Muscle layer of colon (tissue), 2 donors: ENCODE measurements around the gene GBE1.

Source experiments
- H3K27ac ChIP-seq: one replicate; pipeline ENCODE4 v1.7.0; 2013; ENCODE audit warnings: low read depth, mild to moderate bottlenecking, low read length, moderate library complexity
- H3K27me3 ChIP-seq, 2 donors: one replicate each; pipeline ENCODE4 v1.7.0; 2013; ENCODE audit warnings: low read length in 2 of 2, mild to moderate bottlenecking in 2 of 2; ENCODE audit not compliant: insufficient read depth in 2 of 2, control insufficient read depth in 1 of 2
- H3K36me3 ChIP-seq: one replicate; pipeline ENCODE4 v1.7.0; 2013; ENCODE audit warnings: mild to moderate bottlenecking, low read length; ENCODE audit not compliant: insufficient read depth
- H3K4me1 ChIP-seq: one replicate; pipeline ENCODE4 v1.7.0; 2013; ENCODE audit warnings: mild to moderate bottlenecking, low read length; ENCODE audit not compliant: insufficient read depth
- H3K4me3 ChIP-seq, 2 donors: one replicate each; pipeline ENCODE4 v1.7.0; 2013; ENCODE audit warnings: low read length in 2 of 2, low read depth in 1 of 2, mild to moderate bottlenecking in 1 of 2, moderate library complexity in 1 of 2
- H3K9ac ChIP-seq: one replicate; pipeline ENCODE4 v1.7.0; 2013; ENCODE audit warnings: low read length
- H3K9me3 ChIP-seq: one replicate; pipeline ENCODE4 v1.7.0; 2013; ENCODE audit warnings: mild to moderate bottlenecking, low read length
- donor health status: abdominal sarcoma.
- donor health status: Adenocarcinoma of cecum.

Gene GBE1

GRCh38 chr3:81462921-81463320 is 298.5 kb downstream of the GBE1 start:
- Histone ChIP-seq H3K36me3 (no peaks in the 10 kb centered on the region), H3K9me3 (no peaks in the 10 kb centered on the region), H3K4me3 (no peak overlapping the region), H3K27me3 (no peaks in the 10 kb centered on the region), H3K27ac (no peak overlapping the region), H3K4me1 (no peaks in the 10 kb centered on the region), H3K9ac (no peak overlapping the region)

GRCh38 chr3:81459733-81460132 is 301.7 kb downstream of the GBE1 start:
- H3K9me3 ChIP-seq, result no peaks in the 10 kb centered on the region
- no peak overlapping the region for H3K27ac ChIP-seq

GRCh38 chr3:81452418-81452817 is 309.0 kb downstream of the GBE1 start:
- Histone ChIP-seq H3K4me3 (no peak overlapping the region), H3K36me3 (no peaks in the 10 kb centered on the region), H3K27ac (no peak overlapping the region), H3K9ac (no peak overlapping the region), H3K27me3 (no peaks in the 10 kb centered on the region), H3K4me1 (no peaks in the 10 kb centered on the region), H3K9me3 (no peaks in the 10 kb centered on the region)

More at GRCh38 chr3:81459733-81460132, 301.7 kb downstream of the GBE1 start:
- Histone ChIP-seq H3K9ac (no peak overlapping the region), H3K36me3 (no peaks in the 10 kb centered on the region), H3K4me3 (no peak overlapping the region), H3K27me3 (no peaks in the 10 kb centered on the region), H3K4me1 (no peaks in the 10 kb centered on the region)

GRCh38 chr3:81451611-81452010 is 309.8 kb downstream of the GBE1 start:
- H3K27ac ChIP-seq, result no peak overlapping the region
- H3K36me3 ChIP-seq, result no peaks in the 10 kb centered on the region
- no peaks in the 10 kb centered on the region for H3K9me3 ChIP-seq
- H3K9ac ChIP-seq, result no peak overlapping the region
- no peaks in the 10 kb centered on the region for H3K27me3 ChIP-seq
- H3K4me3 ChIP-seq, result no peak overlapping the region
- no peaks in the 10 kb centered on the region for H3K4me1 ChIP-seq

- Histone ChIP-seq H3K9me3 (no peaks in the 10 kb centered on the region), H3K27me3 (no peaks in the 10 kb centered on the region), H3K36me3 (no peaks in the 10 kb centered on the region), H3K27ac (no peak overlapping the region), H3K4me3 (no peak overlapping the region), H3K4me1 (no peaks in the 10 kb centered on the region), H3K9ac (no peak overlapping the region)
Observed at GRCh38 chr3:81451140-81451539, 310.3 kb downstream of the GBE1 start.

- Histone ChIP-seq H3K9me3 (no peaks in the 10 kb centered on the region), H3K36me3 (no peaks in the 10 kb centered on the region), H3K9ac (no peak overlapping the region), H3K4me1 (no peaks in the 10 kb centered on the region), H3K4me3 (no peak overlapping the region), H3K27ac (no peak overlapping the region), H3K27me3 (no peaks in the 10 kb centered on the region)
Observed at GRCh38 chr3:81446806-81447205, 314.6 kb downstream of the GBE1 start.

GRCh38 chr3:81445712-81446111 is 315.7 kb downstream of the GBE1 start:
- H3K4me3 ChIP-seq, result no peak overlapping the region
- no peaks in the 10 kb centered on the region for H3K27me3 ChIP-seq
- no peaks in the 10 kb centered on the region for H3K36me3 ChIP-seq
- H3K4me1 ChIP-seq, result no peaks in the 10 kb centered on the region
- H3K9ac ChIP-seq, result no peak overlapping the region
- H3K9me3 ChIP-seq, result no peaks in the 10 kb centered on the region
- no peak overlapping the region for H3K27ac ChIP-seq

- H3K4me1 ChIP-seq, result no peaks in the 10 kb centered on the region
Observed at GRCh38 chr3:81444817-81445460, 316.5 kb downstream of the GBE1 start.

GRCh38 chr3:81443958-81444357 is 317.5 kb downstream of the GBE1 start:
- Histone ChIP-seq H3K9me3 (no peaks in the 10 kb centered on the region), H3K27me3 (no peaks in the 10 kb centered on the region), H3K9ac (no peak overlapping the region), H3K4me3 (no peak overlapping the region), H3K4me1 (no peaks in the 10 kb centered on the region), H3K36me3 (no peaks in the 10 kb centered on the region), H3K27ac (no peak overlapping the region)

More at GRCh38 chr3:81444817-81445460, 316.5 kb downstream of the GBE1 start:
- Histone ChIP-seq H3K9me3 (no peaks in the 10 kb centered on the region), H3K9ac (no peak overlapping the region), H3K27me3 (no peaks in the 10 kb centered on the region), H3K4me3 (no peak overlapping the region), H3K27ac (no peak overlapping the region), H3K36me3 (no peaks in the 10 kb centered on the region)

GRCh38 chr3:81443457-81443782 is 318.0 kb downstream of the GBE1 start:
- H3K4me1 ChIP-seq, result no peaks in the 10 kb centered on the region
- H3K4me3 ChIP-seq, result no peak overlapping the region
- H3K9me3 ChIP-seq, result no peaks in the 10 kb centered on the region
- H3K9ac ChIP-seq, result no peak overlapping the region
- H3K27ac ChIP-seq, result no peak overlapping the region
- no peaks in the 10 kb centered on the region for H3K27me3 ChIP-seq
- no peaks in the 10 kb centered on the region for H3K36me3 ChIP-seq

- no peaks in the 10 kb centered on the region for H3K4me1 ChIP-seq
- H3K27ac ChIP-seq, result no peak overlapping the region
- H3K36me3 ChIP-seq, result no peaks in the 10 kb centered on the region
- H3K27me3 ChIP-seq, result no peaks in the 10 kb centered on the region
- no peak overlapping the region for H3K9ac ChIP-seq
- H3K9me3 ChIP-seq, result no peaks in the 10 kb centered on the region
- H3K4me3 ChIP-seq, result no peak overlapping the region
Observed at GRCh38 chr3:81442758-81443456, 318.5 kb downstream of the GBE1 start.

GRCh38 chr3:81440661-81441060 is 320.8 kb downstream of the GBE1 start:
- Histone ChIP-seq H3K4me3 (no peak overlapping the region), H3K27ac (no peak overlapping the region), H3K27me3 (no peaks in the 10 kb centered on the region), H3K4me1 (no peaks in the 10 kb centered on the region), H3K9ac (no peak overlapping the region), H3K9me3 (no peaks in the 10 kb centered on the region), H3K36me3 (no peaks in the 10 kb centered on the region)
